Right renal cortex interstitium (tissue), 3 donors: ENCODE results near the gene SOX13. TPM values are rescaled to one million over a fixed set of nuclear protein-coding genes. Genes with fewer than 3 reads are reported as not detected.

Experiments used
- DNase-seq, 3 donors: peaks; one replicate each; pipeline ENCODE4 v3.0.0-alpha.2; 2013; ENCODE audit warnings: low read depth in 3 of 3, low spot score in 2 of 3
- polyA plus RNA-seq, 3 donors: library from polyadenylated mRNA; unstranded; fragments of 120-200 nt; gene quantifications; one replicate each; pipeline ENCODE4 v1.2.1, GENCODE V29; 2013; ENCODE audit not compliant: insufficient read length in 3 of 3

SOX13 gene
- polyA plus RNA-seq, 3 donors, result 37.9 to 40.9 (median 40.6) TPM

DNA sequence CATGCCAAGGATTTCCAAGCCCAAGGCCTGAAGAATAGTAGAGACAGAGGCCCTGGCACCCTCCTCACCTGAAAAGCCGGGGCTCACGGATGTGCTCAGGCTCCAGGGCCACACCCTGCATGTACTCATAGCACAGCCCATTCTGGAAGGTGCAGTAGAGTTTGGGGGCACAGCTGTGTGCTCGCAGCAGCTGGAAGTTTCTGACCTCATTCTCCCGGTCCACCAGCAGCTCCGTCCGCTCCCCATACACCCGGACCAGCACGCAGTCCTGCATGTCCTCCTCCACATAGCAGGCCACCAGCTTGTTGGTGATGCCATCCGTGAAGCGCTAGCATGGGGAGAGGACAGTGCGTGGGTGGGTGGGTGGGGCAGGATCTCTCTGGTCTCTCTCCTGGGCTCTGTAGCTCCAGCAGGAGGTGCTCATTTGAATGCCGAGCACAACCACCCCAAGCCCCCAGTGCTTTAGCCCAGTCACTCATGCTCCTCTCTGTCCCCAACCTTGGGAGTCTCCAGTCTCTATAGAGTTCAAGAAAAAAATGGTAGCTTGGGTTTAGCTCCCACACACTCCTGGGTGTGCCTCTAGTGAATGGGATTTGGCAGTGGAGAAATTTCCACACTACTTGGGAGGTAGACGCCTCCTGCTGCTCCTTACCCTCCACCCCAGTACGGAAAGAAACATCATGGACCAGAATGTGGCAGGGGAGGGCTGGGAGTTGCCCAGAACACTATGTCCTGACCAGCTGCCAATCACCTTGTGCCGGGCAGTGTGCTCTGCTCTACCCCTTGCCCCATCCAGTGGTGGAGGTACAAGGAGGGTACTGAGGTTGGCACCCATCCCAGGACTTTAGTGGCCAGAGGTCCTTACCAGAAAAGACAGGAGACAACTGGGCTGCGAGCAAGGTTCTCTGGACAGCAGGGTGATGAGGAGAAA, 77.0 kb downstream of the SOX13 start:
- no peak for DNase-seq

DNA sequence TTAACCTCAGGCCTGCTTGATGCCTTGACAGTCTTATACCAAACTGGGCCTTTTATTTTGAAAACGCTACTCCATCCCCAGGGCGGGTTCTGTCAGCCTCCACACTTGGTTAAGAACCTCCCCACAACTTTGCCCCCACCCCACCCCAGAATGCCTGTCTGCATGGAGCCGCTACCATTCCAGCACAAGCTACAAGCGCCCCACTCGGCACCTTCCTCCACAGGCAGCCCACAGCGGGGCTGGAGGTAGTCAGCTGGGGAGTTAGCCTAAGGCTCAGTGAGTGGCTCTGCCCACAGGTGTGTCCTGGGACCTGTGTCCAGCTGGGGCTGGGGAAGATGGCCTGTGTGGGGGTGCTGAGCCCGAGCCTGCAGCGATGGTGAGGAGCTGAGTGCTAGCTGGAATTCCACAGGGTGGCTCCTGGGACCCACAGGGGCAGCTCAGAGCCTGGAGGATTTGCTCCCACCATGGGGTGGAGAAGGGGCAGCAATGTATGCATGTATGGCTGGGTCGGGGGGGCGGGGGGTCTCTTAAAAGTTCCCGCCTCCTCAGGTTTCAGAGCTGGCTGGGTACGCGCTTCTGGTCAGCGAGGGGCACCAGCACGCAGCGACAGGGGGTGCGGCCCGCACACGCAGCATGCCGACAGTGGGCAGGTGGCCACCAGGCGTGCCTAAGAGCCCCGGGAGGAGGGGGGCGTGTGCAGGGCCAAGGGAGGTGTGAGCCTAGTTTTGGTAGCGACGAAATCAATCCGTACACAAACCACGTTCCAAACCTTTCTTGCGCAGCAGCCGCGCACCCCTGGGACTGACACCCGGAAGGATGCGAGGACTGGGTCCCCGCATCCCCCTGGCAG, 78.0 kb downstream of the SOX13 start:
- no peak for DNase-seq

- DNase-seq, result no peak
These were observed 78.8 kb downstream of the SOX13 start, which contains the start of gene ETNK2 for GRCh38 chr1:204151552-204152309. Gene ETNK2 (minus strand): TSS chr1:204152044. CDS start chr1:204151852, 192 bp downstream.

GRCh38 chr1:204152310-204153044, 79.6 kb downstream of the SOX13 start:
- no peak for DNase-seq

DNA sequence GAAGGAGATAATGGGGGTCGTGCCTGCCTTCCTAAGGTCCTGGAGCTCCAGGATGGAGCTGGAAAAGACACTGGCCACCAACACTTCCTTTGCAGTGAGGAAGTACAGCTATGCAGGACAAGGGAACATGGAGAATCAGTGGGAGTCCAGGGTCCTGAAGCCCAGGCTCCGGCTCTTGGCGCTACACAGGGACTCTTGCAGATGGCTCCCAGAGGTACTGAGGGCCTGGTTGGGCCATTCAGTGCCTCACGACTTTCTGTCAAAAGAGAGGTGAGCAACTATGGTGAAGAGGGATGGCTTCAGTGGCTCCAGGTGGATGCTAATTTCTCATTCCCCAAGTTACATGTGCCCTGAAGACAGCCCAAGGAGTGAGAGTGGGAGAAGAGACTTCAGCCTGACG, 80.8 kb downstream of the SOX13 start:
- DNase-seq, result no peak

GRCh38 chr1:204154568-204155255, 81.8 kb downstream of the SOX13 start:
- DNase-seq, result no peak

DNA sequence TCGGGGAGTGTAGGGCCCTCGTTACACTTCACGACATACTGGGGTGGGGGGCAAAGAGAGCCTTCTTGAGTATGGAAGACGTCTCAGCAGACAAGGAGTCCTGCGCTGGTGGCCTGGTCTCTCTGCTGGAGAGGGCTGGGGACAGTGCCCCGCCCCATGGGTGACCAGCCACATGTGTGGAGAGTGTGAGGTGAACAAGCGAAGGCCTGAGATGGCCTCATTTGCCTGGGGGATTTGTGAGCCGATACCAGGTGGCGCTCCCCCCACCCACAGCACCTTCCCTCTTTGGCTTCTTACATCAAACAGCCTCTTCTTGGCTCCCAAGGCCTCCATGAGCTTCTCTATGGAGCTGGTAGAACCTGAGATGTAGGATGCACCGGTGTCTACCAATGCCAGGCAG, 83.0 kb downstream of the SOX13 start:
- DNase-seq, result no peak

GRCh38 chr1:204157962-204158361, 85.0 kb downstream of the SOX13 start:
- DNase-seq, result no peak

DNA sequence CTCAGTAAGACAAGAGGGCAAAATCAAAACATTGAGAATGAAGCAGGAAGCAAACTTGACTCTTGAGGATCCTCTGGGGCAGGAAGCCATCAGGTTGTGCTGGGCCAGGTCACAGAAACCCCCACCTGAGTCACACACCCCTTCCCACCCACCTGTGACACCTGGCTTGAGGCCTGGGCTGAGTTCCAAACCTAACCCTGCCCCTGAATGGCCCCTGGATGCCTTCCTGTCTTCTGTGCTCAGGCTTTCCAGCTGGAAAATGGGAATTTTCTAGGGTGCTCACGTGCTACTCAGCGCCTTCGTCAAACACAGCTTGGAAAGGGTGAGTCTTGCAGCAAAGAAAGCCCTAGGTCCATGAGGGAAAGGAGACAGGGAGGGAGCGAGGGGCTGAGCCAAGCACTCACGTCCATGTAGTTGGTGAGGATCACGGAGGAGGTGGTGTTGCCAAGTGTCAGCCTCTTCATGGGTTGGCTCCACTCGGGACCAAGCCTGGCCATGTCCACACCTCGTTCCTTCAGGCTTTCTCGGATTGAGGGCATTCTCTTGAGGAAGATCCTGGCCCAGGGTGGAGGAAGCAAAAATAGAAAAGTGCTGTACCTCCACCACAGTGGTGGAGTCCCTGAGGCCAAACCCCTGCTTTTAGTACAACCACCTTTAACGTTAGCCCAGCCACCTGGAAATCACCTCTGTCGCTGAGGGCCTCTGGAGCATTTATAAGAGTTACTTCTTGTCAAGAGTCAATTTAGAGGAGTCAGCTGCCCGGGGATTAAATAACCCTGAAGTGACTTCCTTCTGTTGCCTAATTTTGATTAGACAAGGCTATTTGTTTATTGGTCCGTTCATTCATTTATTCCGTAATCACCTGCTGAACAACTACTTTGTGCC, 88.9 kb downstream of the SOX13 start:
- no peak for DNase-seq

GRCh38 chr1:204162494-204163074, 89.7 kb downstream of the SOX13 start:
- DNase-seq, result peak in 2 of 3 donors; percentile 49 to 60

DNA sequence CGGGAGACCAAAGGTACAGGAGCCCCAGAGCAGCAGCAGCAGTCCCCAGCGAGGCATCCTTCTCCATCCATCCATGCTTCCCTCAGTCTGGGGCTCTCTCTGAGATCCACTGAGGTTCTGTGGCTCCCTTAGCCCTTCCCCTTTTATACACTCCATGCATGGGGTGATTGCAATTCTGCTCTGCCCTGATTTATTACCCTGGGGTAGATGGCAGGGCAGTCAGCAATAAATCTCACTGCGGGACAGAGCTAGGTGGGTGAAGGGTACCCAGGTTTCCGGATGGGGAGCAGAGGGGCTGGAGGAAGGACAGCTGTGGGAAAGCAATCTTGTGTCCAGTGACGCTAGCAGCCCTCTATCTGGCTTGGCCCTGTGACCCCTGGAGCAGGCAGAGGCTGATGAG, 93.3 kb downstream of the SOX13 start, which contains the start of gene REN:
TSS of gene REN (minus strand) at position 119 of the 400 bp plus-strand sequence. CDS start at position 75, 44 bp downstream.
- DNase-seq, result no peak

GRCh38 chr1:204167730-204168129, 94.8 kb downstream of the SOX13 start:
- no peak for DNase-seq

- no peak for DNase-seq
These were observed 96.9 kb downstream of the SOX13 start for GRCh38 chr1:204169858-204170257.

- no peak for DNase-seq
These were observed 97.7 kb downstream of the SOX13 start for GRCh38 chr1:204170494-204171155.

DNA sequence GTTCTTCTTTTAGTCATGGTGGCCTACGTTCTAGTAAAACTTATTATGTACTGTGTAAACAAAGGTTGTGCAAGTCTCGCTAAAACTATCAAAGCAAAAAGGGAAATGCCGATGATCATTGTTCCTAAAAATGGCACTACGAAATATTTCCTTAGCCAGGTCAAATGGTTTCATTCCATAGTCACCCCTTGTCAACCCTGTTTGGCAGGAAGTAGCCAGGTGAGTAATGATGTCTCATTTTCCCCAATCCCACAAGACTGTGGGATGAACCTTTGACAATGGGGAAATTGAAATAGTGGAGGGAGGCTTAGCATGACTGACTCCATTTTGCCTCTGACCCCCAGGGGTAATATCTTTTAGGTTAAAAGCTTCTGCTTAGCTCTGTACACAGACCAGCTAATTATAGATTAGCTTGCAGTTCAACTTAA, 98.8 kb downstream of the SOX13 start:
- DNase-seq, result no peak

DNA sequence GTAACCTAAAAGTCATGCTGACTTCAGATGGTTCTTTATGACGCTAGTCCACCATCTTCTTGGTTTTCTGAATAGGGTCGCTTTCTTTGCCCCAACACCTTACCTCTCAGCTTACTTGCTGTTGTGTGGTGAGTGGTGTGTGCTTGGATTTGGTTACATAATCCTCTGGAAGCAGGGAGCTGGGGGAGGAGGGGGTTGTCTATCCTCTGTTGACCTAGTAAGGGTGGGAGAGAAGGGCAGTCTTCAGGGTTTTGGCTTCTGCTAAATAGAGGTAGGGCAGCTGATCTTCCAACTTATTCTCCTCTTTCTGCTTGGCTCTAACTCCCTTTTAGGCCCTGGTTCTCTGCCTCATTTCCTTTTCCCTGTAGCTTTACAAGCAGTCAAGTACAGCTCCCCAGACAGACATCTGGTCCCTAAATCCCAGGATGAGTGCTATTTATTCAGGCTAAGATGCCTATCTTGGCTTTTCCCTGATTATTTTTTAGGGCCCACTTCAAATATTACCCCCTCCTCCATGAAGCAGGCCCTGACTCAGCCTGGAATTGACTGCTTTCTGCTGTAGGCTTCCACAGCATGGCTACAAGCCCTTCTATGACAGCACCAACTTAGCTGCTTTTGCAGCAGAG, 99.6 kb downstream of the SOX13 start:
- no peak for DNase-seq

DNA sequence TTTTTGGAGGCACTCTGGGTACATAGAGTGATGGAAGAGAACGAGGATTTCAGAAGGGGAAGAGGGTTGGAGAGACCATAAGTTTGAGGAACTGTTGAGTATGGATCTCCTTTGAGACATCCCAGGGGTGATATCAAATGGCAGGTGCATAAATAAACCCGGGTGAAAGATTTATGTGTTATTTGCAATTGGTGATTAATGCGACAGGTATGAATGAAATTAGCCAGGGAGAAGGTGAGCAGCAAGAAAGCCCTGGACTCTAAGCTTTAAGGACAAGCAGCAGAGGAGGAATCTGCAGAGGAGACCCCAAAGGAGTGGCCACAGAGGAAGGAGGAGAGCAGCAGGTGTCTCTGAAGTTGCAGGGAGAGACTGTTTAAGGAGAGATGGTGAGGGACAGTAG, 102.0 kb downstream of the SOX13 start:
- DNase-seq, result no peak
